Hypothalamus (tissue), 51 donors: Measurements from ENCODE around the gene RCOR1.
"Not testable (repeated sequence)": the region's sequence is repeated elsewhere in the genome, so short reads cannot be mapped to it uniquely, and the experiment has no call there.

ENCODE experiments used
- DNase-seq, 51 donors: peaks; one replicate each; lab custom pipeline; 2025; lab: John Stamatoyannopoulos, UW

The RCOR1 gene

GRCh38 chr14:102737402-102738372 lies 145.2 kb downstream of the RCOR1 start:
- DNase-seq: no peak

- no peak for DNase-seq
These were observed 146.1 kb downstream of the RCOR1 start for GRCh38 chr14:102738373-102739189.

GRCh38 chr14:102739190-102739469 lies 146.7 kb downstream of the RCOR1 start:
- DNase-seq: no peak

GRCh38 chr14:102746634-102747438 lies 154.4 kb downstream of the RCOR1 start:
- no peak for DNase-seq

- DNase-seq: no peak
These were observed 156.4 kb downstream of the RCOR1 start for GRCh38 chr14:102748806-102749205.

- no peak for DNase-seq
These were observed 157.2 kb downstream of the RCOR1 start for GRCh38 chr14:102749393-102750305.

GRCh38 chr14:102750376-102750775 lies 157.9 kb downstream of the RCOR1 start:
- DNase-seq: no peak

GRCh38 chr14:102751088-102751487 lies 158.6 kb downstream of the RCOR1 start:
- no peak for DNase-seq

- DNase-seq: no peak
These were observed 159.9 kb downstream of the RCOR1 start for GRCh38 chr14:102752239-102752847.

GRCh38 chr14:102754370-102755262 lies 162.2 kb downstream of the RCOR1 start:
- DNase-seq: no peak

- no peak for DNase-seq
These were observed 165.2 kb downstream of the RCOR1 start for GRCh38 chr14:102757646-102758045.

- no peak for DNase-seq
These were observed 165.6 kb downstream of the RCOR1 start for GRCh38 chr14:102758087-102758486.

GRCh38 chr14:102759456-102760187 lies 167.2 kb downstream of the RCOR1 start:
- DNase-seq: no peak

GRCh38 chr14:102760496-102761193 lies 168.2 kb downstream of the RCOR1 start:
- no peak for DNase-seq

- DNase-seq: no peak
These were observed 168.8 kb downstream of the RCOR1 start for GRCh38 chr14:102761206-102761605.

GRCh38 chr14:102764220-102764671 lies 171.8 kb downstream of the RCOR1 start:
- no peak for DNase-seq

GRCh38 chr14:102765770-102766169 lies 173.3 kb downstream of the RCOR1 start:
- not testable (repeated sequence) for DNase-seq
